ENCODE results near the gene DIMT1.

DIMT1 gene

DNA sequence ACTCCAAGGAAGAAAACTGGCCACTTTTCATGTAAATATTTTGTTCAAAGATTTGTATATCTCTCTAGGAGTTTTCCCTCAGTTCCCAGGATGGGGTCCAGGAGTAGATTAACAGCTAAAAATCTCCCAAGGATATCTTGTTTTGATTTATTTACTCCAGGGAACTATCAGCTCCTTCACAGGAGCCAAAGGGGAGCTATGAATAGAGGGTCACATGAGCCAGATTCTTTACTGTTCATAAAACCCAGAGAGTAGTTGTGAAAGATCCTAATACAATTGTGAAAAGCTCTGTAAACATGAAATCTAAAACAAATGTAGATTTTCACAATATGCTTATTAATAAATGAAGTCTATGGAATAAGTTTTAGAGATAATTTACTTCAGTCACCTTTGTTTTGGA lies 16.9 kb downstream of the DIMT1 start:
- no peak overlapping the region for H3K27ac ChIP-seq
- peaks cover 10% of the 10 kb centered on the region for H3K36me3 ChIP-seq (ENCODE audit: insufficient read depth)
- no peaks in the 10 kb centered on the region for H4K20me1 ChIP-seq (ENCODE audit: insufficient read depth)
- no peaks in the 10 kb centered on the region for H3K4me1 ChIP-seq (ENCODE audit: low read depth, poor library complexity, severe bottlenecking)
- H2AFZ ChIP-seq (ENCODE audit: low read depth): no peak overlapping the region
- H3K4me3 ChIP-seq (IDR thresholded peaks at IDR 0.05; ENCODE audit: insufficient read depth, low read depth, low read length): no peak overlapping the region
- H3K27me3 ChIP-seq (ENCODE audit: insufficient read depth, low read depth): no peaks in the 10 kb centered on the region
- no peak overlapping the region for H3K4me2 ChIP-seq
- H3K9ac ChIP-seq: no peak overlapping the region
- TF ChIP-seq, protein P1, sequence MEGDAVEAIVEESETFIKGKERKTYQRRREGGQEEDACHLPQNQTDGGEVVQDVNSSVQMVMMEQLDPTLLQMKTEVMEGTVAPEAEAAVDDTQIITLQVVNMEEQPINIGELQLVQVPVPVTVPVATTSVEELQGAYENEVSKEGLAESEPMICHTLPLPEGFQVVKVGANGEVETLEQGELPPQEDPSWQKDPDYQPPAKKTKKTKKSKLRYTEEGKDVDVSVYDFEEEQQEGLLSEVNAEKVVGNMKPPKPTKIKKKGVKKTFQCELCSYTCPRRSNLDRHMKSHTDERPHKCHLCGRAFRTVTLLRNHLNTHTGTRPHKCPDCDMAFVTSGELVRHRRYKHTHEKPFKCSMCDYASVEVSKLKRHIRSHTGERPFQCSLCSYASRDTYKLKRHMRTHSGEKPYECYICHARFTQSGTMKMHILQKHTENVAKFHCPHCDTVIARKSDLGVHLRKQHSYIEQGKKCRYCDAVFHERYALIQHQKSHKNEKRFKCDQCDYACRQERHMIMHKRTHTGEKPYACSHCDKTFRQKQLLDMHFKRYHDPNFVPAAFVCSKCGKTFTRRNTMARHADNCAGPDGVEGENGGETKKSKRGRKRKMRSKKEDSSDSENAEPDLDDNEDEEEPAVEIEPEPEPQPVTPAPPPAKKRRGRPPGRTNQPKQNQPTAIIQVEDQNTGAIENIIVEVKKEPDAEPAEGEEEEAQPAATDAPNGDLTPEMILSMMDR (conservative IDR thresholded peaks at IDR 0.05; ENCODE audit: low read depth, low read length): no peak
- H3K79me2 ChIP-seq (ENCODE audit: insufficient read depth, low read depth): no peaks in the 10 kb centered on the region

DNA sequence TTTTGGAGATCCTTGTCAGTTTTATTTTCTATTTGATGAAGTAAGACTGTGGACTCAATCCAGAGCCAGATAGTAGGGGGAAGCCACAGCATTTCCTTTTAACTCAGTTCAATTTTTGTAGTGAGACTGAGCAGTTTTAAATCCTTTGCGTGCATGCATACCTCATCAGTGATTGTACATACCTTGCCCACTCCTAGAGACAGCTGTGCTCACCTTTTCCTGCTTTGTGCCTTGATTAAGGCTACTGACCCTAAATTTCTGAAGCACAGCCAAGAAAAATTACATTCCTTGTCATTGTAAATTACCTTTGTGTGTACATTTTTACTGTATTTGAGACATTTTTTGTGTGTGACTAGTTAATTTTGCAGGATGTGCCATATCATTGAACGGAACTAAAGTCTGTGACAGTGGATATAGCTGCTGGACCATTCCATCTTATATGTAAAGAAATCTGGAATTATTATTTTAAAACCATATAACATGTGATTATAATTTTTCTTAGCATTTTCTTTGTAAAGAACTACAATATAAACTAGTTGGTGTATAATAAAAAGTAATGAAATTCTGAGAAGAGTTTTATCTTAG lies 17.8 kb downstream of the DIMT1 start:
- no peaks in the 10 kb centered on the region for H3K4me1 ChIP-seq (ENCODE audit: low read depth, poor library complexity, severe bottlenecking)
- H3K36me3 ChIP-seq (ENCODE audit: insufficient read depth): peaks cover 10% of the 10 kb centered on the region
- no peak overlapping the region for H2AFZ ChIP-seq (ENCODE audit: low read depth)
- H4K20me1 ChIP-seq (ENCODE audit: insufficient read depth): no peaks in the 10 kb centered on the region
- no peak overlapping the region for H3K4me3 ChIP-seq (IDR thresholded peaks at IDR 0.05; ENCODE audit: insufficient read depth, low read depth, low read length)
- H3K79me2 ChIP-seq (ENCODE audit: insufficient read depth, low read depth): no peaks in the 10 kb centered on the region
- H3K9ac ChIP-seq: no peak overlapping the region
- no peaks in the 10 kb centered on the region for H3K27me3 ChIP-seq (ENCODE audit: insufficient read depth, low read depth)
- TF ChIP-seq, protein P1 (conservative IDR thresholded peaks at IDR 0.05; ENCODE audit: low read depth, low read length): no peak
- H3K4me2 ChIP-seq: no peak overlapping the region
- H3K27ac ChIP-seq: no peak overlapping the region

DNA sequence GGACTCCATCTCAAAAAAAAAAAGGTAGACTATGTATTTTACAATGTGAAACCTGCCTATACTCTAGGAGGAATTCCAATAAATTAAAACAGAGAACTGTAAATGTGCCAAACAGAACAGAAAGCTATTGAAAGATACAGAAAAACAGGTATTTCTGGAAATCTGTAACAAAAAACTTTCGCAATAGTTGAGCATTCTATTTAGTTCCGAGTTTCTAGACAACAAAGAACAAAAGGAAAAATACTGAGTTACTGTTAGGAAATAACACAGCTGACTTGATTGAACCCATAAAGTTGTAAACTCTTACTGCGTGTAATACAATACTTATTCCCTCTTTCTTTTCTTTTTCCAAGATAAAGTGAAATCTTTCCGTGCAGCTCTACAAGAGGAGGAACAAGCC lies 18.6 kb downstream of the DIMT1 start:
- TF ChIP-seq, protein P1 (conservative IDR thresholded peaks at IDR 0.05; ENCODE audit: low read depth, low read length): no peak
- Histone ChIP-seq H3K27me3 (ENCODE audit: insufficient read depth, low read depth) (no peaks in the 10 kb centered on the region), H4K20me1 (ENCODE audit: insufficient read depth) (no peaks in the 10 kb centered on the region), H3K4me1 (ENCODE audit: low read depth, poor library complexity, severe bottlenecking) (no peaks in the 10 kb centered on the region), H3K9ac (no peak overlapping the region), H3K36me3 (ENCODE audit: insufficient read depth) (peaks cover 7% of the 10 kb centered on the region), H3K4me3 (IDR thresholded peaks at IDR 0.05; ENCODE audit: insufficient read depth, low read depth, low read length) (no peak overlapping the region), H3K4me2 (no peak overlapping the region), H3K27ac (no peak overlapping the region), H2AFZ (ENCODE audit: low read depth) (no peak overlapping the region), H3K79me2 (ENCODE audit: insufficient read depth, low read depth) (no peaks in the 10 kb centered on the region)

DNA sequence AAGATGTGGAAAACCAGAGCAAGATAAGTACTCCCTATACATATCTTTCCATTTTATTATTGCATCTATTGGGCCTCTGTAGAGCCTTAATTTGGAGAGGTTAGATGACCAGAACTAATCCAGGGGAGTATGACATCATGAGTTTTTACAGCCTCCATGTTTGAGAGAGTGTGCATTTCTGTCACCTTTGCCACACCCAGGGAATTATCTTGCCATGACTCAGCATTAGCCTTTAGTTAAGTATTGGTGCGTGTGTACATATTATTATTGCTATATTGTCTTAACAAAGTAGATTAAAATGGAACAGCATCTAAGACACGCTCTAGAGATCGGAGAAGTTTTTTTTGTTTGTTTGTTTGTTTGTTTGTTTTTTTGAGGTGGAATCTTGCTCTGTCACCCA lies 27.6 kb downstream of the DIMT1 start:
- TF ChIP-seq, protein P1 (conservative IDR thresholded peaks at IDR 0.05; ENCODE audit: low read depth, low read length): no peak
- Histone ChIP-seq H3K27ac (peak overlapping the region; percentile 19; the same call in 1 of the 2 replicates), H3K9ac (no peak overlapping the region), H3K36me3 (ENCODE audit: insufficient read depth) (peaks cover 6% of the 10 kb centered on the region; the same call in 1 of the 2 replicates), H2AFZ (ENCODE audit: low read depth) (no peak overlapping the region), H3K4me3 (IDR thresholded peaks at IDR 0.05; ENCODE audit: insufficient read depth, low read depth, low read length) (no peak overlapping the region), H3K27me3 (ENCODE audit: insufficient read depth, low read depth) (no peaks in the 10 kb centered on the region), H3K4me2 (no peak overlapping the region), H3K4me1 (ENCODE audit: low read depth, poor library complexity, severe bottlenecking) (peaks cover 10% of the 10 kb centered on the region), H3K79me2 (ENCODE audit: insufficient read depth, low read depth) (no peaks in the 10 kb centered on the region), H4K20me1 (ENCODE audit: insufficient read depth) (no peaks in the 10 kb centered on the region)

All from KMS-11 (cell line).